IMR-90 (cell line): ENCODE data around the gene DNAJC17. TPM values are rescaled to one million over a fixed set of nuclear protein-coding genes. Genes with fewer than 3 reads are reported as not detected.

Experiments
- ATAC-seq: fragments of 200-7000 bp; cut with Tn5 transposase; 2 replicates; pipeline ENCODE4 v1.9.1; 2020; ENCODE audit warnings: low read depth, mild to moderate bottlenecking, moderate library complexity
- BruUV-seq: library from RNA; stranded (reverse); fragments of 400-500 nt; replicated peaks from 2 replicates; lab custom pipeline; 2021; lab: Mats Ljungman, UMichigan
- CTCF ChIA-PET: fragments of 300-600 bp; formaldehyde crosslinking; extraction: SDS; loops from one replicate; lab custom pipeline; 2021; ENCODE audit warnings: antibody characterized with exemption; lab: Yijun Ruan, JAX
- POLR2A ChIA-PET: fragments of 300-600 bp; sonication (Branson Sonifier 250); formaldehyde crosslinking; loops from one replicate; lab custom pipeline; 2022; ENCODE audit warnings: antibody characterized with exemption; ENCODE audit not compliant: unreplicated experiment; lab: Charles Lee
- DNase-seq: peaks from one replicate; pipeline ENCODE4 v3.0.0; 2013
- H2AFZ ChIP-seq: replicated peaks from 2 replicates; pipeline ENCODE3; 2013; ENCODE audit warnings: low read length, mild to moderate bottlenecking; ENCODE audit not compliant: poor library complexity
- H2AK5ac ChIP-seq: 2 replicates; pipeline ENCODE4 v1.6.1; 2013; ENCODE audit warnings: low read depth, low read length, inconsistent platforms
- H2AK9ac ChIP-seq: replicated peaks from 2 replicates; pipeline ENCODE3; 2013; ENCODE audit warnings: mild to moderate bottlenecking, low read depth, low read length, moderate library complexity; ENCODE audit not compliant: poor library complexity
- H2BK120ac ChIP-seq: 2 replicates; pipeline ENCODE4 v1.6.1; 2013; ENCODE audit warnings: low read depth, low read length, inconsistent platforms
- H2BK15ac ChIP-seq: 3 replicates; pipeline ENCODE4 v1.6.1; 2013; ENCODE audit warnings: low read depth, low read length, inconsistent platforms
- H2BK20ac ChIP-seq: 2 replicates; pipeline ENCODE4 v1.6.1; 2013; ENCODE audit warnings: low read depth, mild to moderate bottlenecking, inconsistent platforms, low read length, moderate library complexity
- H2BK5ac ChIP-seq: 2 replicates; pipeline ENCODE4 v1.6.1; 2013; ENCODE audit warnings: mild to moderate bottlenecking, low read depth, low read length, inconsistent platforms; ENCODE audit not compliant: poor library complexity, severe bottlenecking
- H3K14ac ChIP-seq: replicated peaks from 2 replicates; pipeline ENCODE4 v1.6.1; 2013; ENCODE audit warnings: low read depth, low read length, inconsistent platforms
- H3K18ac ChIP-seq: 2 replicates; pipeline ENCODE4 v1.6.1; 2013; ENCODE audit warnings: low read depth, low read length, control low read depth
- H3K23ac ChIP-seq: 2 replicates; pipeline ENCODE4 v1.6.1; 2013; ENCODE audit warnings: low read depth, low read length, inconsistent platforms
- H3K27ac ChIP-seq: 2 replicates; pipeline ENCODE4 v1.5.1; 2013; ENCODE audit warnings: mild to moderate bottlenecking, control low read depth, low read length; ENCODE audit not compliant: insufficient read depth
- H3K27me3 ChIP-seq: 2 replicates; pipeline ENCODE4 v1.6.1; 2013; ENCODE audit warnings: low read length; ENCODE audit not compliant: control insufficient read depth, insufficient read depth
- H3K36me3 ChIP-seq: 2 replicates; pipeline ENCODE4 v1.6.1; 2013; ENCODE audit warnings: low read length, mixed read lengths; ENCODE audit not compliant: control insufficient read depth, insufficient read depth
- H3K4ac ChIP-seq: 2 replicates; pipeline ENCODE4 v1.6.1; 2013; ENCODE audit warnings: low read depth, low read length, inconsistent platforms
- H3K4me1 ChIP-seq: 2 replicates; pipeline ENCODE4 v1.6.1; 2013; ENCODE audit warnings: low read length, mixed read lengths; ENCODE audit not compliant: control insufficient read depth, insufficient read depth
- H3K4me2 ChIP-seq: 2 replicates; pipeline ENCODE4 v1.6.1; 2013; ENCODE audit warnings: low read depth, mild to moderate bottlenecking, control low read depth, low read length, moderate library complexity
- H3K4me3 ChIP-seq: 2 replicates; pipeline ENCODE4 v1.5.1; 2013; ENCODE audit warnings: low read depth, mild to moderate bottlenecking, control low read depth, low read length, moderate library complexity; ENCODE audit not compliant: insufficient read depth
- H3K56ac ChIP-seq: 2 replicates; pipeline ENCODE4 v1.6.1; 2013; ENCODE audit warnings: low read length, inconsistent platforms; ENCODE audit not compliant: insufficient read depth; ENCODE audit errors: extremely low read depth
- H3K79me1 ChIP-seq, 2 experiments: 2 replicates each; pipeline ENCODE4 v1.6.1; 2013; ENCODE audit warnings: low read length in 2 of 2, inconsistent platforms in 1 of 2, low read depth in 1 of 2
- H3K9ac ChIP-seq: 2 replicates; pipeline ENCODE4 v1.6.1; 2013; ENCODE audit warnings: low read depth, low read length, control low read depth
- H3K9me1 ChIP-seq: 2 replicates; pipeline ENCODE4 v1.6.1; 2013; ENCODE audit warnings: low read length, inconsistent platforms; ENCODE audit not compliant: insufficient read depth
- H3K9me3 ChIP-seq: 2 replicates; pipeline ENCODE4 v1.6.1; 2013; ENCODE audit warnings: low read length; ENCODE audit not compliant: control insufficient read depth, insufficient read depth
- H4K20me1 ChIP-seq: 2 replicates; pipeline ENCODE4 v1.6.1; 2013; ENCODE audit warnings: low read length, inconsistent platforms; ENCODE audit not compliant: insufficient read depth
- H4K5ac ChIP-seq: 2 replicates; pipeline ENCODE4 v1.6.1; 2013; ENCODE audit warnings: mild to moderate bottlenecking, low read depth, low read length, control low read depth
- H4K8ac ChIP-seq, 2 experiments: 2 replicates each; pipeline ENCODE4 v1.6.1; 2013; ENCODE audit warnings: low read depth in 2 of 2, low read length in 2 of 2, control low read depth in 1 of 2, inconsistent platforms in 1 of 2
- H4K91ac ChIP-seq: 2 replicates; pipeline ENCODE4 v1.6.1; 2013; ENCODE audit warnings: low read depth, low read length, inconsistent platforms; ENCODE audit not compliant: insufficient read depth
- CEBPB ChIP-seq: IDR thresholded peaks from 2 replicates; pipeline ENCODE4 v1.6.1; 2012; ENCODE audit warnings: low read depth, low read length, improper control_type of control experiment
- CHD1 ChIP-seq: IDR thresholded peaks from 2 replicates; pipeline ENCODE4 v1.6.1; 2012; ENCODE audit warnings: low read depth, low read length, improper control_type of control experiment
- MAFK ChIP-seq: IDR thresholded peaks from 2 replicates; pipeline ENCODE4 v1.6.1; 2012; ENCODE audit warnings: low read depth, low read length, improper control_type of control experiment
- MAZ ChIP-seq: IDR thresholded peaks from 2 replicates; pipeline ENCODE4 v1.6.1; 2012; ENCODE audit warnings: low read depth, mild to moderate bottlenecking, low read length, improper control_type of control experiment, moderate library complexity, borderline replicate concordance
- NFE2L2 ChIP-seq: fragments of 150-350 bp; IDR thresholded peaks from 2 replicates; pipeline ENCODE4 v1.6.1; 2016; ENCODE audit warnings: low read depth, mild to moderate bottlenecking, low read length
- POLR2A ChIP-seq: IDR thresholded peaks from 2 replicates; pipeline ENCODE4 v1.6.1; 2012; ENCODE audit warnings: mild to moderate bottlenecking, low read depth, low read length
- RAD21 ChIP-seq: IDR thresholded peaks from 2 replicates; pipeline ENCODE4 v1.6.1; 2012; ENCODE audit warnings: low read length, improper control_type of control experiment
- RCOR1 ChIP-seq: IDR thresholded peaks from 2 replicates; pipeline ENCODE4 v1.6.1; 2012; ENCODE audit warnings: mild to moderate bottlenecking, low read length, improper control_type of control experiment; ENCODE audit not compliant: insufficient replicate concordance
- WGBS, 2 experiments: methylation state at CpG; one replicate each; pipeline versions ENCODE4 v1.1.5 to v1.1.7; 2013; ENCODE audit warnings: missing lambda C conversion rate in 2 of 2; ENCODE audit not compliant: insufficient read length in 1 of 2; ENCODE audit errors: extremely low coverage in 2 of 2; 5-methylcytosine and 5-hydroxymethylcytosine counted together
- dilution Hi-C: fragments of 300-500 bp; cut with HindIII; formaldehyde crosslinking; loops from one replicate; pipeline ENCODE4 v1.14.3; 2018; ENCODE audit warnings: low sequenced_read_pairs; ENCODE audit not compliant: unreplicated experiment
- in situ Hi-C: fragments of 300-500 bp; cut with MboI; formaldehyde crosslinking; loops from 3 replicates; pipeline ENCODE4 v1.14.3; 2019; ENCODE audit warnings: low sequenced_read_pairs, inconsistent platforms, mixed read lengths
- intact Hi-C: fragments of 100-400 bp; cut with micrococcal nuclease; formaldehyde crosslinking; loops from 2 replicates; pipeline ENCODE4 v1.10.0; 2022
- polyA plus RNA-seq, 3 experiments: library from polyadenylated mRNA; depleted of rRNA; stranded (reverse); fragments of >200 nt; gene quantifications; 2 replicates each; pipeline ENCODE4 v1.2.3, GENCODE V29; 2012; ENCODE audit warnings: low replicate concordance in 1 of 3
- total RNA-seq: library from RNA; depleted of rRNA; stranded (reverse); fragments of >200 nt; gene quantifications from 2 replicates; pipeline ENCODE4 v1.2.3, GENCODE V29; 2012
- TF ChIP-seq, protein P1 (sequence below): fragments of 150-350 bp; IDR thresholded peaks from 2 replicates; pipeline ENCODE4 v1.6.1; 2016; ENCODE audit warnings: low read depth, mild to moderate bottlenecking, low read length, moderate library complexity, borderline replicate concordance
- TF ChIP-seq, protein P2 (sequence below): fragments of 150-350 bp; IDR thresholded peaks from 2 replicates; pipeline ENCODE4 v1.6.1; 2017; ENCODE audit warnings: mild to moderate bottlenecking, antibody characterized with exemption, low read length, low read depth

The DNAJC17 gene
- total and polyA plus RNA-seq, 2 of the 4 experiments (the other 2 are of a cell fraction): 58.6 to 107 TPM

DNA sequence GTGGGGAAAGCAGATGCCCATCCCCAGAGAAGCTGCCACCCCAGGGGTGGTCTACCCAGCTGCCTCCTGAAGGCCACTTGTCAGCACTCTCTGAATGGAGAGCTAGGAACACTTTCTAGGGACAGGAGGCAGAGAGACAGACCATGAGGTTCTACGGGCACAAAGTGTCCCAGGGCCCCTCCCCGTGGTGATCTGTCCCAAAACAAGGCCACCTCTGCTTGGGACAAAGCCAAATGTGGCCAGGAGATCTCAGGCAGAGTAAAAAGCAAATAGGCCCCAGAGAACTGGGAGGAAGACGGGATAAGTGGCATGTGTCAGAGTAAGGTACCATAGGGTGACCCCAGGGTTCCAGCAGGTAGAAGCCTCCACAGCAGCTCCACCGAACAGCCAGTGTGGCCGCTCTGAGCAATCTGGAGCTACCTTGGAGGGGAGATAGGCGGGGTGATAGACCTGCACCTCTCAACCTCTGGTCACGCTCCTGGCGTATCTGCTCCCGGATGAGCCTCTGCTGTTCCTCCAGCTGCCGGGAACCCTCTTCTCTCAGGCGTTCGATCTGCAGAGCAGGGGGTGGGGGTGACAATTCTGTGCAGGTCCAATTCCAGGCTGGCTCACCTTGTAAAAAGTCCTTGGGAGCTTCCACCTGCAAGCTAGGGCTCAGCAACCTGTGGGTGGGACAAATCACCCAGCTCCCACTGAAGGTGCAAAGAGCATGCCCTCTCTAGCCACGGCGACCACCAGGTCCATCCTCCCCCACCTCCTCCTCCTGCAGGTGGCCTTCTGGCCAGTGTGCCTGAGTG is 31.3 kb downstream of the DNAJC17 start:
- H3K4me1 ChIP-seq: no peaks in the 10 kb centered on the region
- no peak overlapping the region for H2AFZ ChIP-seq
- CTCF ChIA-PET: no interaction called here
- dilution Hi-C loops: no loop called here
- no peak overlapping the region for H4K5ac ChIP-seq
- ATAC-seq (no peak), DNase-seq (no peak)
- H3K14ac ChIP-seq: no peak overlapping the region
- no peak overlapping the region for H4K91ac ChIP-seq
- no peak overlapping the region for H2BK20ac ChIP-seq
- peaks cover 0 to 7% of the 10 kb centered on the region in 2 experiments; a peak in 1 of 4 replicates for H3K79me1 ChIP-seq
- H3K9me3 ChIP-seq: no peaks in the 10 kb centered on the region
- no peak overlapping the region for H3K4me3 ChIP-seq
- no peak overlapping the region for H2BK5ac ChIP-seq
- H2AK5ac ChIP-seq: no peak overlapping the region
- H2BK120ac ChIP-seq: no peak overlapping the region
- no peak overlapping the region for H3K23ac ChIP-seq
- no peak overlapping the region for H3K4me2 ChIP-seq
- no TSS peak for BruUV-seq
- H2BK15ac ChIP-seq: no peak overlapping the region
- H3K36me3 ChIP-seq: peaks cover 62% of the 10 kb centered on the region
- intact Hi-C loops: no loop called here
- H3K9ac ChIP-seq: no peak overlapping the region
- no peak overlapping the region for H3K18ac ChIP-seq
- no peak overlapping the region for H3K27ac ChIP-seq
- no peak for TF ChIP-seq NFE2L2
- TF ChIP-seq CEBPB: no peak
- no peak for TF ChIP-seq POLR2A
- no peak for TF ChIP-seq CHD1
- TF ChIP-seq RCOR1: no peak
- TF ChIP-seq RAD21: no peak
- TF ChIP-seq, protein P1, sequence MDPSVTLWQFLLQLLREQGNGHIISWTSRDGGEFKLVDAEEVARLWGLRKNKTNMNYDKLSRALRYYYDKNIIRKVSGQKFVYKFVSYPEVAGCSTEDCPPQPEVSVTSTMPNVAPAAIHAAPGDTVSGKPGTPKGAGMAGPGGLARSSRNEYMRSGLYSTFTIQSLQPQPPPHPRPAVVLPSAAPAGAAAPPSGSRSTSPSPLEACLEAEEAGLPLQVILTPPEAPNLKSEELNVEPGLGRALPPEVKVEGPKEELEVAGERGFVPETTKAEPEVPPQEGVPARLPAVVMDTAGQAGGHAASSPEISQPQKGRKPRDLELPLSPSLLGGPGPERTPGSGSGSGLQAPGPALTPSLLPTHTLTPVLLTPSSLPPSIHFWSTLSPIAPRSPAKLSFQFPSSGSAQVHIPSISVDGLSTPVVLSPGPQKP: no peak
- TF ChIP-seq MAFK: no peak
- TF ChIP-seq MAZ: no peak
- TF ChIP-seq, protein P2, sequence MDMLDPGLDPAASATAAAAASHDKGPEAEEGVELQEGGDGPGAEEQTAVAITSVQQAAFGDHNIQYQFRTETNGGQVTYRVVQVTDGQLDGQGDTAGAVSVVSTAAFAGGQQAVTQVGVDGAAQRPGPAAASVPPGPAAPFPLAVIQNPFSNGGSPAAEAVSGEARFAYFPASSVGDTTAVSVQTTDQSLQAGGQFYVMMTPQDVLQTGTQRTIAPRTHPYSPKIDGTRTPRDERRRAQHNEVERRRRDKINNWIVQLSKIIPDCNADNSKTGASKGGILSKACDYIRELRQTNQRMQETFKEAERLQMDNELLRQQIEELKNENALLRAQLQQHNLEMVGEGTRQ: no peak
- H2AK9ac ChIP-seq: no peak overlapping the region
- in situ Hi-C loops: no loop called here
- H3K9me1 ChIP-seq: no peaks in the 10 kb centered on the region
- POLR2A ChIA-PET: no interaction called here
- H4K20me1 ChIP-seq: peaks cover 3% of the 10 kb centered on the region; the same call in 1 of the 2 replicates
- H3K4ac ChIP-seq: no peak overlapping the region
- H3K56ac ChIP-seq: no peak overlapping the region
- no peak overlapping the region for H4K8ac ChIP-seq
- WGBS, 2 experiments: 100% methylated on average over 5 of the region's 14 CpGs; no CpG with 5 or more reads in 1 of the 2 experiments
- H3K27me3 ChIP-seq: no peaks in the 10 kb centered on the region
